Measurements from ENCODE around the gene MOB3A. TPM values are rescaled to one million over a fixed set of nuclear protein-coding genes. Genes with fewer than 3 reads are reported as not detected.

Gene MOB3A
- total RNA-seq, 1 donor, result 40.4 TPM

GRCh38 chr19:2051773-2052704, 44.1 kb downstream of the MOB3A start:
- DNase-seq (ENCODE audit: low read depth), result peak; percentile 54
- no peak for TF ChIP-seq CTCF (IDR thresholded peaks at IDR 0.05; ENCODE audit: insufficient read depth, low read length)
- H3K4me3 ChIP-seq (ENCODE audit: low read depth, low read length), result no peak overlapping the region

GRCh38 chr19:2050991-2051772, 44.9 kb downstream of the MOB3A start, which contains the start of gene MKNK2:
Gene MKNK2, minus strand, starts transcription at chr19:2051244. Its CDS starts 393 bp downstream, at chr19:2050851.
- peak within 1 kb of the TSS; percentile 89 for H3K4me3 ChIP-seq (ENCODE audit: low read depth, low read length)
- TF ChIP-seq CTCF (IDR thresholded peaks at IDR 0.05; ENCODE audit: insufficient read depth, low read length), result peak; percentile 43
- DNase-seq (ENCODE audit: low read depth), result peak; percentile 85

- TF ChIP-seq CTCF (IDR thresholded peaks at IDR 0.05; ENCODE audit: insufficient read depth, low read length), result no peak
- H3K4me3 ChIP-seq (ENCODE audit: low read depth, low read length), result peak overlapping the region; percentile 89
- DNase-seq (ENCODE audit: low read depth), result no peak
Observed at GRCh38 chr19:2050349-2050990, 45.7 kb downstream of the MOB3A start.

- TF ChIP-seq CTCF (IDR thresholded peaks at IDR 0.05; ENCODE audit: insufficient read depth, low read length), result no peak
- H3K4me3 ChIP-seq (ENCODE audit: low read depth, low read length), result peak overlapping the region; percentile 89
- peak; percentile 71 for DNase-seq (ENCODE audit: low read depth)
Observed at GRCh38 chr19:2049741-2050348, 46.3 kb downstream of the MOB3A start.

GRCh38 chr19:2048959-2049740, 47.0 kb downstream of the MOB3A start:
- DNase-seq (ENCODE audit: low read depth), result no peak
- no peak for TF ChIP-seq CTCF (IDR thresholded peaks at IDR 0.05; ENCODE audit: insufficient read depth, low read length)
- H3K4me3 ChIP-seq (ENCODE audit: low read depth, low read length), result peak overlapping the region; percentile 89
